Lower leg skin (tissue), 3 donors: ENCODE results near the gene OR6C4.

Source experiments
- CTCF ChIP-seq, 3 donors: fragments of 450-650 bp; IDR thresholded peaks; one replicate each; pipeline ENCODE4 v1.5.1; 2016; ENCODE audit warnings: antibody characterized with exemption in 3 of 3, mild to moderate bottlenecking in 3 of 3, moderate library complexity in 2 of 3
- POLR2A ChIP-seq, 2 donors: fragments of 450-650 bp; IDR thresholded peaks; one replicate each; pipeline ENCODE4 v1.6.1; 2016 to 2017; ENCODE audit warnings: antibody characterized with exemption in 2 of 2, mild to moderate bottlenecking in 1 of 2, moderate library complexity in 1 of 2

- TF ChIP-seq CTCF (IDR thresholded peaks at IDR 0.05) (no peak), POLR2A (IDR thresholded peaks at IDR 0.05) (no peak)
Observed at GRCh38 chr12:55516391-55516790, 33.0 kb upstream of the OR6C4 start.
